Large intestine (tissue), 3 donors: Measurements from ENCODE around the gene ESR2. TPM values are rescaled to one million over a fixed set of nuclear protein-coding genes. Genes with fewer than 3 reads are reported as not detected.

Source experiments
- DNase-seq, 2 donors: peaks; one replicate each; pipeline versions ENCODE4 v3.0.0 to v3.0.0-alpha.2; 2013
- H3K27ac ChIP-seq: one replicate; pipeline ENCODE4 v1.5.1; 2013; ENCODE audit warnings: low read length
- H3K27me3 ChIP-seq: 2 replicates; pipeline ENCODE4 v1.6.1; 2013; ENCODE audit warnings: low read length; ENCODE audit not compliant: control insufficient read depth, insufficient read depth
- H3K36me3 ChIP-seq: 2 replicates; pipeline ENCODE4 v1.6.1; 2013; ENCODE audit warnings: low read length; ENCODE audit not compliant: control insufficient read depth, insufficient read depth
- H3K4me1 ChIP-seq: one replicate; pipeline ENCODE4 v1.6.1; 2013; ENCODE audit warnings: low read length; ENCODE audit not compliant: control insufficient read depth, insufficient read depth
- H3K4me3 ChIP-seq: one replicate; pipeline ENCODE4 v1.5.1; 2013; ENCODE audit warnings: low read length
- H3K9me3 ChIP-seq: one replicate; pipeline ENCODE4 v1.6.1; 2013; ENCODE audit warnings: mild to moderate bottlenecking, low read depth, low read length, moderate library complexity; ENCODE audit not compliant: control insufficient read depth
- WGBS: methylation state at CpG from one replicate; pipeline ENCODE4 v1.1.5; 2013; ENCODE audit warnings: low lambda C conversion rate; ENCODE audit not compliant: insufficient coverage; 5-methylcytosine and 5-hydroxymethylcytosine counted together
- polyA plus RNA-seq: library from polyadenylated mRNA; unstranded; fragments of 120-200 nt; gene quantifications from one replicate; pipeline ENCODE4 v1.2.1, GENCODE V29; 2013

Gene ESR2
- polyA plus RNA-seq, 1 donor = 0.66 TPM

GRCh38 chr14:64117671-64118402, 176.3 kb downstream of the ESR2 start:
- no peak for DNase-seq
- H3K4me1 ChIP-seq = peaks cover 10% of the 10 kb centered on the region
- 92% methylated on average over 5 of the region's 11 CpGs for WGBS
- H3K36me3 ChIP-seq = peaks cover 20% of the 10 kb centered on the region
- no peak overlapping the region for H3K4me3 ChIP-seq
- H3K27me3 ChIP-seq = no peaks in the 10 kb centered on the region
- H3K9me3 ChIP-seq = no peaks in the 10 kb centered on the region
- no peak overlapping the region for H3K27ac ChIP-seq

GRCh38 chr14:64115401-64115800, 178.8 kb downstream of the ESR2 start:
- H3K9me3 ChIP-seq = no peaks in the 10 kb centered on the region
- peaks cover 7% of the 10 kb centered on the region for H3K36me3 ChIP-seq
- H3K4me3 ChIP-seq = no peak overlapping the region
- no peaks in the 10 kb centered on the region for H3K27me3 ChIP-seq
- no peak for DNase-seq
- no CpG with 5 or more reads among the region's 6 CpGs for WGBS
- peak overlapping the region; percentile 89 for H3K27ac ChIP-seq
- H3K4me1 ChIP-seq = peaks cover 18% of the 10 kb centered on the region

- Histone ChIP-seq H3K4me1 (peaks cover 18% of the 10 kb centered on the region), H3K4me3 (no peak overlapping the region), H3K27ac (peak overlapping the region; percentile 89), H3K36me3 (peaks cover 7% of the 10 kb centered on the region), H3K9me3 (no peaks in the 10 kb centered on the region), H3K27me3 (no peaks in the 10 kb centered on the region)
- no peak for DNase-seq
- WGBS = no CpG with 5 or more reads among the region's 7 CpGs
These were observed 179.4 kb downstream of the ESR2 start for GRCh38 chr14:64114796-64115195.

- H3K27me3 ChIP-seq = no peaks in the 10 kb centered on the region
- no CpG with 5 or more reads among the region's 9 CpGs for WGBS
- H3K27ac ChIP-seq = peak overlapping the region; percentile 89
- DNase-seq = peak; percentile 81 to 90
- H3K4me1 ChIP-seq = peaks cover 18% of the 10 kb centered on the region
- H3K4me3 ChIP-seq = no peak overlapping the region
- peaks cover 2% of the 10 kb centered on the region for H3K36me3 ChIP-seq
- no peaks in the 10 kb centered on the region for H3K9me3 ChIP-seq
These were observed 180.0 kb downstream of the ESR2 start for GRCh38 chr14:64114166-64114565.

GRCh38 chr14:64112867-64113678, 181.1 kb downstream of the ESR2 start:
- H3K4me3 ChIP-seq = peak overlapping the region; percentile 25
- H3K27me3 ChIP-seq = no peaks in the 10 kb centered on the region
- peak overlapping the region; percentile 89 for H3K27ac ChIP-seq
- no peaks in the 10 kb centered on the region for H3K9me3 ChIP-seq
- peak; percentile 72 to 93 for DNase-seq
- H3K36me3 ChIP-seq = peaks cover 2% of the 10 kb centered on the region
- H3K4me1 ChIP-seq = peaks cover 18% of the 10 kb centered on the region
- no CpG with 5 or more reads among the region's 17 CpGs for WGBS

GRCh38 chr14:64110802-64111201, 183.4 kb downstream of the ESR2 start:
- WGBS = no CpG with 5 or more reads among the region's 1 CpG
- H3K36me3 ChIP-seq = peaks cover 6% of the 10 kb centered on the region
- H3K9me3 ChIP-seq = no peaks in the 10 kb centered on the region
- H3K4me3 ChIP-seq = no peak overlapping the region
- no peak overlapping the region for H3K27ac ChIP-seq
- H3K4me1 ChIP-seq = peaks cover 18% of the 10 kb centered on the region
- no peaks in the 10 kb centered on the region for H3K27me3 ChIP-seq
- DNase-seq = no peak

- Histone ChIP-seq H3K4me1 (peaks cover 15% of the 10 kb centered on the region), H3K36me3 (peaks cover 11% of the 10 kb centered on the region), H3K9me3 (no peaks in the 10 kb centered on the region), H3K27ac (no peak overlapping the region), H3K27me3 (no peaks in the 10 kb centered on the region), H3K4me3 (no peak overlapping the region)
- WGBS = 83% methylated on average over 1 of the region's 1 CpG
- DNase-seq = no peak
These were observed 184.2 kb downstream of the ESR2 start for GRCh38 chr14:64109819-64110554.

GRCh38 chr14:64107438-64107837, 186.7 kb downstream of the ESR2 start:
- H3K27me3 ChIP-seq = no peaks in the 10 kb centered on the region
- no peaks in the 10 kb centered on the region for H3K9me3 ChIP-seq
- H3K4me1 ChIP-seq = peaks cover 8% of the 10 kb centered on the region
- DNase-seq = peak; percentile 15 to 43
- H3K27ac ChIP-seq = peak overlapping the region; percentile 63
- peaks cover 28% of the 10 kb centered on the region for H3K36me3 ChIP-seq
- 100% methylated on average over 1 of the region's 2 CpGs for WGBS
- no peak overlapping the region for H3K4me3 ChIP-seq

GRCh38 chr14:64098120-64098519, 196.1 kb downstream of the ESR2 start:
- Histone ChIP-seq H3K4me1 (peaks cover 3% of the 10 kb centered on the region), H3K27me3 (no peaks in the 10 kb centered on the region), H3K27ac (no peak overlapping the region), H3K4me3 (no peak overlapping the region), H3K36me3 (peaks cover 26% of the 10 kb centered on the region), H3K9me3 (no peaks in the 10 kb centered on the region)
- no peak for DNase-seq
- WGBS = no CpG with 5 or more reads among the region's 4 CpGs

GRCh38 chr14:64095620-64096019, 198.6 kb downstream of the ESR2 start:
- H3K4me3 ChIP-seq = no peak overlapping the region
- no CpG with 5 or more reads among the region's 3 CpGs for WGBS
- no peak for DNase-seq
- peaks cover 3% of the 10 kb centered on the region for H3K4me1 ChIP-seq
- H3K27ac ChIP-seq = no peak overlapping the region
- H3K36me3 ChIP-seq = peaks cover 19% of the 10 kb centered on the region
- no peaks in the 10 kb centered on the region for H3K9me3 ChIP-seq
- no peaks in the 10 kb centered on the region for H3K27me3 ChIP-seq
